Inferior parietal cortex (tissue), 1 donor: ENCODE measurements around the gene FFAR2.
"Not testable (repeated sequence)": the region's sequence is repeated elsewhere in the genome, so short reads cannot be mapped to it uniquely, and the experiment has no call there.

Source experiments
- DNase-seq: peaks from one replicate; pipeline ENCODE4 v3.0.0-alpha.2; 2016; ENCODE audit errors: extremely low spot score

Gene FFAR2

GRCh38 chr19:35455616-35456201 is 7.7 kb downstream of the FFAR2 start:
- no peak for DNase-seq

GRCh38 chr19:35457173-35457572 is 9.1 kb downstream of the FFAR2 start:
- DNase-seq: no peak

- no peak for DNase-seq
Observed at GRCh38 chr19:35458192-35458591, 10.1 kb downstream of the FFAR2 start.

- no peak for DNase-seq
Observed at GRCh38 chr19:35458731-35459391, 10.8 kb downstream of the FFAR2 start.

GRCh38 chr19:35459414-35460082 is 11.5 kb downstream of the FFAR2 start:
- DNase-seq: no peak

GRCh38 chr19:35460608-35461007 is 12.6 kb downstream of the FFAR2 start:
- DNase-seq: no peak

GRCh38 chr19:35461060-35461459 is 13.0 kb downstream of the FFAR2 start:
- no peak for DNase-seq

GRCh38 chr19:35461788-35462187 is 13.7 kb downstream of the FFAR2 start:
- DNase-seq: not testable (repeated sequence)

- no peak for DNase-seq
Observed at GRCh38 chr19:35462476-35462953, 14.5 kb downstream of the FFAR2 start.

GRCh38 chr19:35462956-35463355 is 14.9 kb downstream of the FFAR2 start:
- not testable (repeated sequence) for DNase-seq

GRCh38 chr19:35466259-35466658 is 18.2 kb downstream of the FFAR2 start:
- DNase-seq: no peak

- DNase-seq: peak; percentile 23
Observed at GRCh38 chr19:35468637-35469036, 20.6 kb downstream of the FFAR2 start.

- DNase-seq: no peak
Observed at GRCh38 chr19:35470128-35470527, 22.1 kb downstream of the FFAR2 start.

GRCh38 chr19:35471075-35471474 is 23.0 kb downstream of the FFAR2 start:
- not testable (repeated sequence) for DNase-seq

GRCh38 chr19:35471946-35472345 is 23.9 kb downstream of the FFAR2 start:
- DNase-seq: no peak

GRCh38 chr19:35474104-35474503 is 26.0 kb downstream of the FFAR2 start:
- no peak for DNase-seq

GRCh38 chr19:35474594-35474993 is 26.5 kb downstream of the FFAR2 start:
- DNase-seq: not testable (repeated sequence)

GRCh38 chr19:35476149-35476548 is 28.1 kb downstream of the FFAR2 start:
- no peak for DNase-seq

- no peak for DNase-seq
Observed at GRCh38 chr19:35478794-35479677, 31.0 kb downstream of the FFAR2 start.

- DNase-seq: no peak
Observed at GRCh38 chr19:35483089-35483488, 35.0 kb downstream of the FFAR2 start.

- no peak for DNase-seq
Observed at GRCh38 chr19:35484252-35485036, 36.4 kb downstream of the FFAR2 start.
